Effector memory CD8-positive, alpha-beta T cell (primary cell): ENCODE data around the gene SRGAP1.
A peak's percentile ranks its signal among the peaks of the same experiment; 100 is the strongest.
"Not testable (repeated sequence)": the region's sequence is repeated elsewhere in the genome, so short reads cannot be mapped to it uniquely, and the experiment has no call there.

Source experiments
- ATAC-seq: fragments of 150-1000 bp; cut with Tn5 transposase; replicated peaks from 2 replicates; pipeline ENCODE4 v1.10.0; 2021; ENCODE audit warnings: mild to moderate bottlenecking, moderate library complexity
- DNase-seq, 3 experiments: peaks; one replicate each; pipeline ENCODE4 v3.0.0; 2021
- H3K27ac Mint-ChIP-seq, 2 donors: one replicate each; pipeline ENCODE4 v1.8.0; 2022; ENCODE audit warnings: mild to moderate bottlenecking in 2 of 2, mixed read lengths in 2 of 2, moderate library complexity in 2 of 2
- H3K27me3 Mint-ChIP-seq, 2 donors: one replicate each; pipeline ENCODE4 v1.8.0; 2022; ENCODE audit warnings: mixed read lengths in 2 of 2
- H3K36me3 Mint-ChIP-seq: one replicate; pipeline ENCODE4 v1.8.0; 2022; ENCODE audit warnings: mild to moderate bottlenecking, moderate library complexity, mixed read lengths; ENCODE audit not compliant: insufficient read depth
- H3K4me1 Mint-ChIP-seq, 2 donors: one replicate each; pipeline ENCODE4 v1.8.0; 2022; ENCODE audit warnings: low read depth in 2 of 2, mixed read lengths in 2 of 2
- H3K4me3 Mint-ChIP-seq, 2 donors: one replicate each; pipeline ENCODE4 v1.8.0; 2022; ENCODE audit warnings: mild to moderate bottlenecking in 2 of 2, mixed read lengths in 2 of 2, moderate library complexity in 2 of 2
- H3K9me3 Mint-ChIP-seq, 2 donors: one replicate each; pipeline ENCODE4 v1.8.0; 2022; ENCODE audit warnings: mixed read lengths in 2 of 2

SRGAP1 gene

GRCh38 chr12:64137117-64137516, 292.6 kb downstream of the SRGAP1 start:
- H3K27ac Mint-ChIP-seq: no peak overlapping the region
- H3K27me3 Mint-ChIP-seq: no peaks in the 10 kb centered on the region
- DNase-seq (no peak), ATAC-seq (no peak)
- H3K4me1 Mint-ChIP-seq: no peaks in the 10 kb centered on the region
- no peaks in the 10 kb centered on the region for H3K36me3 Mint-ChIP-seq
- H3K9me3 Mint-ChIP-seq: peaks cover 0 to 2% of the 10 kb centered on the region in 2 donors
- H3K4me3 Mint-ChIP-seq: no peak overlapping the region

GRCh38 chr12:64139021-64139420, 294.5 kb downstream of the SRGAP1 start:
- no peak for DNase-seq
- ATAC-seq: no peak
- no peaks in the 10 kb centered on the region for H3K27me3 Mint-ChIP-seq
- no peak overlapping the region for H3K4me3 Mint-ChIP-seq
- no peak overlapping the region for H3K27ac Mint-ChIP-seq
- H3K9me3 Mint-ChIP-seq: peaks cover 0 to 2% of the 10 kb centered on the region in 2 donors
- H3K4me1 Mint-ChIP-seq: no peaks in the 10 kb centered on the region
- no peaks in the 10 kb centered on the region for H3K36me3 Mint-ChIP-seq

GRCh38 chr12:64142382-64142781, 297.9 kb downstream of the SRGAP1 start:
- Mint-ChIP-seq H3K27ac (no peak overlapping the region), H3K4me1 (no peaks in the 10 kb centered on the region), H3K36me3 (no peaks in the 10 kb centered on the region), H3K4me3 (no peak overlapping the region), H3K27me3 (no peaks in the 10 kb centered on the region), H3K9me3 (no peaks in the 10 kb centered on the region)
- ATAC-seq (no peak), DNase-seq (no peak)

GRCh38 chr12:64142784-64143183, 298.3 kb downstream of the SRGAP1 start:
- Mint-ChIP-seq H3K36me3 (no peaks in the 10 kb centered on the region), H3K4me3 (no peak overlapping the region), H3K9me3 (no peaks in the 10 kb centered on the region), H3K4me1 (no peaks in the 10 kb centered on the region), H3K27ac (no peak overlapping the region), H3K27me3 (no peaks in the 10 kb centered on the region)
- ATAC-seq: no peak
- no peak for DNase-seq

GRCh38 chr12:64145226-64145625, 300.7 kb downstream of the SRGAP1 start:
- DNase-seq: no peak
- Mint-ChIP-seq H3K9me3 (no peaks in the 10 kb centered on the region), H3K27ac (no peak overlapping the region), H3K4me1 (no peaks in the 10 kb centered on the region), H3K36me3 (no peaks in the 10 kb centered on the region), H3K27me3 (no peaks in the 10 kb centered on the region), H3K4me3 (no peak overlapping the region)
- no peak for ATAC-seq

- no peak for ATAC-seq
- no peaks in the 10 kb centered on the region for H3K4me1 Mint-ChIP-seq
- peak overlapping the region; percentile 22 to 30 for H3K4me3 Mint-ChIP-seq
- no peaks in the 10 kb centered on the region for H3K36me3 Mint-ChIP-seq
- peak overlapping the region in 1 of 2 donors; percentile 60 for H3K27ac Mint-ChIP-seq
- H3K9me3 Mint-ChIP-seq: no peaks in the 10 kb centered on the region
- no peaks in the 10 kb centered on the region for H3K27me3 Mint-ChIP-seq
- DNase-seq: no peak
Observed at GRCh38 chr12:64147011-64147631, 302.6 kb downstream of the SRGAP1 start.

- no peaks in the 10 kb centered on the region for H3K36me3 Mint-ChIP-seq
- H3K27me3 Mint-ChIP-seq: no peaks in the 10 kb centered on the region
- peak overlapping the region in 1 of 2 donors; percentile 30 for H3K4me3 Mint-ChIP-seq
- H3K4me1 Mint-ChIP-seq: no peaks in the 10 kb centered on the region
- H3K27ac Mint-ChIP-seq: peak overlapping the region in 1 of 2 donors; percentile 60
- no peak for ATAC-seq
- no peaks in the 10 kb centered on the region for H3K9me3 Mint-ChIP-seq
- DNase-seq: no peak
Observed at GRCh38 chr12:64147875-64148274, 303.4 kb downstream of the SRGAP1 start.

- DNase-seq: no peak
- Mint-ChIP-seq H3K27me3 (no peaks in the 10 kb centered on the region), H3K27ac (no peak overlapping the region), H3K4me1 (no peaks in the 10 kb centered on the region), H3K4me3 (no peak overlapping the region), H3K36me3 (no peaks in the 10 kb centered on the region), H3K9me3 (no peaks in the 10 kb centered on the region)
- no peak for ATAC-seq
Observed at GRCh38 chr12:64154677-64155076, 310.2 kb downstream of the SRGAP1 start.

GRCh38 chr12:64157110-64157509, 312.6 kb downstream of the SRGAP1 start:
- Mint-ChIP-seq H3K27me3 (no peaks in the 10 kb centered on the region), H3K9me3 (no peaks in the 10 kb centered on the region), H3K27ac (no peak overlapping the region), H3K36me3 (no peaks in the 10 kb centered on the region), H3K4me1 (no peaks in the 10 kb centered on the region), H3K4me3 (no peak overlapping the region)
- DNase-seq: no peak
- no peak for ATAC-seq

GRCh38 chr12:64160021-64160710, 315.7 kb downstream of the SRGAP1 start:
- ATAC-seq: no peak
- Mint-ChIP-seq H3K36me3 (no peaks in the 10 kb centered on the region), H3K9me3 (no peaks in the 10 kb centered on the region), H3K27me3 (peaks cover 0 to 4% of the 10 kb centered on the region in 2 donors), H3K4me3 (no peak overlapping the region), H3K27ac (no peak overlapping the region), H3K4me1 (no peaks in the 10 kb centered on the region)
- DNase-seq: no peak

- Mint-ChIP-seq H3K4me3 (no peak overlapping the region), H3K36me3 (no peaks in the 10 kb centered on the region), H3K9me3 (no peaks in the 10 kb centered on the region), H3K27me3 (peaks cover 0 to 4% of the 10 kb centered on the region in 2 donors), H3K4me1 (no peaks in the 10 kb centered on the region), H3K27ac (no peak overlapping the region)
- no peak for ATAC-seq
- no peak for DNase-seq
Observed at GRCh38 chr12:64160711-64161060, 316.2 kb downstream of the SRGAP1 start.

GRCh38 chr12:64166606-64167005, 322.1 kb downstream of the SRGAP1 start:
- not testable (repeated sequence) for H3K27me3 Mint-ChIP-seq, H3K4me3 Mint-ChIP-seq, DNase-seq, H3K9me3 Mint-ChIP-seq, H3K36me3 Mint-ChIP-seq, H3K4me1 Mint-ChIP-seq, H3K27ac Mint-ChIP-seq, ATAC-seq

GRCh38 chr12:64167041-64167440, 322.5 kb downstream of the SRGAP1 start:
- H3K36me3 Mint-ChIP-seq, ATAC-seq, DNase-seq, H3K27me3 Mint-ChIP-seq, H3K4me1 Mint-ChIP-seq, H3K9me3 Mint-ChIP-seq, H3K4me3 Mint-ChIP-seq, H3K27ac Mint-ChIP-seq: not testable (repeated sequence)

- Mint-ChIP-seq H3K4me3 (no peak overlapping the region), H3K27me3 (no peaks in the 10 kb centered on the region), H3K36me3 (peaks cover 3% of the 10 kb centered on the region), H3K27ac (no peak overlapping the region), H3K4me1 (peaks cover 0 to 3% of the 10 kb centered on the region in 2 donors), H3K9me3 (no peaks in the 10 kb centered on the region)
- ATAC-seq (no peak), DNase-seq (no peak)
Observed at GRCh38 chr12:64170024-64170423, 325.5 kb downstream of the SRGAP1 start.
